Measurements from ENCODE around the gene GARNL3. TPM values are rescaled to one million over a fixed set of nuclear protein-coding genes. Genes with fewer than 3 reads are reported as not detected.

The GARNL3 gene
- polyA plus RNA-seq, 1 donor from 2014 or later = 20.0 TPM

DNA sequence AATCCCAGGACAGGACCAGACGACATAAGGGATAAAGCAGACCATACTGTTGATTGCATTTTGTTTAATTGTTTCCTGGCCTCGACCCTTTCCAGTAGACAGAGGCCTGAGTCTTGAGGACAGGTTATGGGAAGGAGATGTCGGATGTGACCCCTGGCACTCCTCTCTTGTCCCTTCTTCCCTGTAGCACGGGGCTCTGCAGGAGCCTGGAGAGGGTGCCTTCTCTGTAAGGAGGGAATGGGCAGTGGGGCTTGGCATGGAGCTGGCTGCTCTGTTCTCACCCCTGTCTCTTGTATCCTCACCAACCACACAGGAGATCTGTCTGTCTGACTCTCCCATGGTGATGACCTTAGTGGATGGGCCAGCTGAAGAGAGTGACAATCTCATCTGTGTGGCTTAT, 92.3 kb downstream of the GARNL3 start:
- Histone ChIP-seq H3K27me3 (ENCODE audit: insufficient read depth, low read depth, low read length) (no peaks in the 10 kb centered on the region), H2AFZ (ENCODE audit: low read depth, low read length) (no peak overlapping the region), H3K4me2 (ENCODE audit: low read length) (no peak overlapping the region), H3K36me3 (ENCODE audit: insufficient read depth, low read length) (no peaks in the 10 kb centered on the region), H4K20me1 (ENCODE audit: insufficient read depth) (no peaks in the 10 kb centered on the region), H3K9ac (ENCODE audit: low read length) (no peak overlapping the region), H3F3A (ENCODE audit: insufficient read depth, low read length, poor library complexity, severe bottlenecking) (no peaks in the 10 kb centered on the region), H3K4me3 (ENCODE audit: low read length) (no peak overlapping the region), H3K27ac (ENCODE audit: low read length) (no peak overlapping the region), H3K9me2 (ENCODE audit: insufficient read depth, low read length) (no peaks in the 10 kb centered on the region), H3K79me2 (replicated peaks; ENCODE audit: insufficient read depth, low read length) (no peaks in the 10 kb centered on the region), H3K9me3 (ENCODE audit: low read length) (no peaks in the 10 kb centered on the region)
- TF ChIP-seq MXI1 (conservative IDR thresholded peaks at IDR 0.05; ENCODE audit: poor library complexity, severe bottlenecking) (no peak), EZH2 (IDR thresholded peaks at IDR 0.05; ENCODE audit: borderline replicate concordance, insufficient read depth, low read length, poor library complexity, severe bottlenecking) (no peak), EP300 (conservative IDR thresholded peaks at IDR 0.05; ENCODE audit: poor library complexity, severe bottlenecking) (no peak)

DNA sequence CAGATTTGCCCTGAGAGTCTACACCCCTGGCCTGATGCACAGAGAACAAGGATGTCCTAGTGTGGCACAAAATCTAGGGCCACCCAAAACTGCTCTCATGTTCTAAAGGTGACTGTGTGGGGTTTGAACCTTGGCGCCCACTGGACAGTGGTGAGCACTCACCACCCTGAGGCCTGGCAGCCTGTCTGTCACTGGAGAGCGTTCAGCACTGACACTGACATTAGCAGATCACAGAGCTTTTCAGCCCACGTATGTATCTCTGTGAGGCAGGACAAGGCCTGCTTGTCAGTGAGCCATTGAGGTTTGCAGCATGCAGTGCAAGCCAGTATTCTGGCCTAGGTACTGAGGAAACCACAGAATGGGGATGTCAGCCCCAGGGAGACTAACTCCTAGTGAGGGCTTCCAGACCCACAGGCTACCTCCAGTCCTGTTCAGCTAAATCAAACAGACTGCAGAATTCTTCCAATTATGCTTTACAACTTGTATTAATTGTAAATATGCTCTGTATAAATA, 93.5 kb downstream of the GARNL3 start:
- no peak for TF ChIP-seq POLR2AphosphoS5 (IDR thresholded peaks at IDR 0.05)
- TF ChIP-seq RAD21 (conservative IDR thresholded peaks at IDR 0.05) = no peak
- TF ChIP-seq MXI1 (conservative IDR thresholded peaks at IDR 0.05; ENCODE audit: poor library complexity, severe bottlenecking) = no peak
- TF ChIP-seq EZH2 (IDR thresholded peaks at IDR 0.05; ENCODE audit: borderline replicate concordance, insufficient read depth, low read length, poor library complexity, severe bottlenecking) = no peak
- TF ChIP-seq, protein P1, sequence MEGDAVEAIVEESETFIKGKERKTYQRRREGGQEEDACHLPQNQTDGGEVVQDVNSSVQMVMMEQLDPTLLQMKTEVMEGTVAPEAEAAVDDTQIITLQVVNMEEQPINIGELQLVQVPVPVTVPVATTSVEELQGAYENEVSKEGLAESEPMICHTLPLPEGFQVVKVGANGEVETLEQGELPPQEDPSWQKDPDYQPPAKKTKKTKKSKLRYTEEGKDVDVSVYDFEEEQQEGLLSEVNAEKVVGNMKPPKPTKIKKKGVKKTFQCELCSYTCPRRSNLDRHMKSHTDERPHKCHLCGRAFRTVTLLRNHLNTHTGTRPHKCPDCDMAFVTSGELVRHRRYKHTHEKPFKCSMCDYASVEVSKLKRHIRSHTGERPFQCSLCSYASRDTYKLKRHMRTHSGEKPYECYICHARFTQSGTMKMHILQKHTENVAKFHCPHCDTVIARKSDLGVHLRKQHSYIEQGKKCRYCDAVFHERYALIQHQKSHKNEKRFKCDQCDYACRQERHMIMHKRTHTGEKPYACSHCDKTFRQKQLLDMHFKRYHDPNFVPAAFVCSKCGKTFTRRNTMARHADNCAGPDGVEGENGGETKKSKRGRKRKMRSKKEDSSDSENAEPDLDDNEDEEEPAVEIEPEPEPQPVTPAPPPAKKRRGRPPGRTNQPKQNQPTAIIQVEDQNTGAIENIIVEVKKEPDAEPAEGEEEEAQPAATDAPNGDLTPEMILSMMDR (IDR thresholded peaks at IDR 0.05; ENCODE audit: poor library complexity, severe bottlenecking) = no peak
- TF ChIP-seq TAF1 (IDR thresholded peaks at IDR 0.05; ENCODE audit: low read depth) = no peak
- TF ChIP-seq EP300 (conservative IDR thresholded peaks at IDR 0.05; ENCODE audit: poor library complexity, severe bottlenecking) = no peak
- no peak for TF ChIP-seq SMC3 (conservative IDR thresholded peaks at IDR 0.05; ENCODE audit: poor library complexity)
- TF ChIP-seq, protein P2, sequence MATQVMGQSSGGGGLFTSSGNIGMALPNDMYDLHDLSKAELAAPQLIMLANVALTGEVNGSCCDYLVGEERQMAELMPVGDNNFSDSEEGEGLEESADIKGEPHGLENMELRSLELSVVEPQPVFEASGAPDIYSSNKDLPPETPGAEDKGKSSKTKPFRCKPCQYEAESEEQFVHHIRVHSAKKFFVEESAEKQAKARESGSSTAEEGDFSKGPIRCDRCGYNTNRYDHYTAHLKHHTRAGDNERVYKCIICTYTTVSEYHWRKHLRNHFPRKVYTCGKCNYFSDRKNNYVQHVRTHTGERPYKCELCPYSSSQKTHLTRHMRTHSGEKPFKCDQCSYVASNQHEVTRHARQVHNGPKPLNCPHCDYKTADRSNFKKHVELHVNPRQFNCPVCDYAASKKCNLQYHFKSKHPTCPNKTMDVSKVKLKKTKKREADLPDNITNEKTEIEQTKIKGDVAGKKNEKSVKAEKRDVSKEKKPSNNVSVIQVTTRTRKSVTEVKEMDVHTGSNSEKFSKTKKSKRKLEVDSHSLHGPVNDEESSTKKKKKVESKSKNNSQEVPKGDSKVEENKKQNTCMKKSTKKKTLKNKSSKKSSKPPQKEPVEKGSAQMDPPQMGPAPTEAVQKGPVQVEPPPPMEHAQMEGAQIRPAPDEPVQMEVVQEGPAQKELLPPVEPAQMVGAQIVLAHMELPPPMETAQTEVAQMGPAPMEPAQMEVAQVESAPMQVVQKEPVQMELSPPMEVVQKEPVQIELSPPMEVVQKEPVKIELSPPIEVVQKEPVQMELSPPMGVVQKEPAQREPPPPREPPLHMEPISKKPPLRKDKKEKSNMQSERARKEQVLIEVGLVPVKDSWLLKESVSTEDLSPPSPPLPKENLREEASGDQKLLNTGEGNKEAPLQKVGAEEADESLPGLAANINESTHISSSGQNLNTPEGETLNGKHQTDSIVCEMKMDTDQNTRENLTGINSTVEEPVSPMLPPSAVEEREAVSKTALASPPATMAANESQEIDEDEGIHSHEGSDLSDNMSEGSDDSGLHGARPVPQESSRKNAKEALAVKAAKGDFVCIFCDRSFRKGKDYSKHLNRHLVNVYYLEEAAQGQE (IDR thresholded peaks at IDR 0.05; ENCODE audit: borderline replicate concordance) = no peak
- H3K9me3 ChIP-seq (ENCODE audit: low read length) = no peaks in the 10 kb centered on the region
- H3K27ac ChIP-seq (ENCODE audit: low read length) = no peak overlapping the region

More for the DNA sequence above, 93.5 kb downstream of the GARNL3 start:
- Histone ChIP-seq H3K9me2 (ENCODE audit: insufficient read depth, low read length) (no peaks in the 10 kb centered on the region), H3K4me2 (ENCODE audit: low read length) (no peak overlapping the region), H3K36me3 (ENCODE audit: insufficient read depth, low read length) (no peaks in the 10 kb centered on the region), H3K9ac (ENCODE audit: low read length) (no peak overlapping the region), H3K79me2 (replicated peaks; ENCODE audit: insufficient read depth, low read length) (no peaks in the 10 kb centered on the region), H3K4me3 (ENCODE audit: low read length) (no peak overlapping the region), H3F3A (ENCODE audit: insufficient read depth, low read length, poor library complexity, severe bottlenecking) (no peaks in the 10 kb centered on the region), H4K20me1 (ENCODE audit: insufficient read depth) (no peaks in the 10 kb centered on the region), H2AFZ (ENCODE audit: low read depth, low read length) (no peak overlapping the region), H3K27me3 (ENCODE audit: insufficient read depth, low read depth, low read length) (no peaks in the 10 kb centered on the region)

Measured in neural cell (in vitro differentiated cells).